ENCODE measurements around the gene RND3.

The RND3 gene

GRCh38 chr2:150484006-150484405, 3.5 kb downstream of the RND3 start:
- Mint-ChIP-seq H3K9me3 (no peaks in the 10 kb centered on the region), H3K27me3 (peaks cover 57% of the 10 kb centered on the region), H3K27ac (no peak overlapping the region), H3K36me3 (ENCODE audit: low read depth) (no peaks in the 10 kb centered on the region), H3K4me3 (no peak overlapping the region), H3K4me1 (ENCODE audit: low read depth) (peaks cover 11% of the 10 kb centered on the region)

GRCh38 chr2:150483532-150483931, 3.9 kb downstream of the RND3 start:
- Mint-ChIP-seq H3K9me3 (no peaks in the 10 kb centered on the region), H3K27ac (no peak overlapping the region), H3K4me1 (ENCODE audit: low read depth) (peaks cover 11% of the 10 kb centered on the region), H3K27me3 (peaks cover 54% of the 10 kb centered on the region), H3K36me3 (ENCODE audit: low read depth) (no peaks in the 10 kb centered on the region), H3K4me3 (no peak overlapping the region)

GRCh38 chr2:150482667-150483400, 4.6 kb downstream of the RND3 start:
- Mint-ChIP-seq H3K27ac (no peak overlapping the region), H3K36me3 (ENCODE audit: low read depth) (no peaks in the 10 kb centered on the region), H3K4me1 (ENCODE audit: low read depth) (peaks cover 11% of the 10 kb centered on the region), H3K27me3 (peaks cover 48% of the 10 kb centered on the region), H3K4me3 (no peak overlapping the region), H3K9me3 (no peaks in the 10 kb centered on the region)

- peaks cover 8% of the 10 kb centered on the region for H3K4me1 Mint-ChIP-seq (ENCODE audit: low read depth)
- H3K36me3 Mint-ChIP-seq (ENCODE audit: low read depth) = no peaks in the 10 kb centered on the region
- no peak overlapping the region for H3K4me3 Mint-ChIP-seq
- H3K9me3 Mint-ChIP-seq = no peaks in the 10 kb centered on the region
- H3K27me3 Mint-ChIP-seq = peaks cover 41% of the 10 kb centered on the region
- H3K27ac Mint-ChIP-seq = no peak overlapping the region
Observed at GRCh38 chr2:150482111-150482510, 5.4 kb downstream of the RND3 start.

- no peaks in the 10 kb centered on the region for H3K36me3 Mint-ChIP-seq (ENCODE audit: low read depth)
- no peak overlapping the region for H3K4me3 Mint-ChIP-seq
- no peaks in the 10 kb centered on the region for H3K4me1 Mint-ChIP-seq (ENCODE audit: low read depth)
- peaks cover 1% of the 10 kb centered on the region for H3K9me3 Mint-ChIP-seq
- H3K27me3 Mint-ChIP-seq = peaks cover 32% of the 10 kb centered on the region
- H3K27ac Mint-ChIP-seq = no peak overlapping the region
Observed at GRCh38 chr2:150480971-150481830, 6.3 kb downstream of the RND3 start.

GRCh38 chr2:150480241-150480640, 7.2 kb downstream of the RND3 start:
- Mint-ChIP-seq H3K36me3 (ENCODE audit: low read depth) (no peaks in the 10 kb centered on the region), H3K27ac (no peak overlapping the region), H3K4me3 (no peak overlapping the region)

GRCh38 chr2:150479075-150479915, 8.2 kb downstream of the RND3 start:
- Mint-ChIP-seq H3K4me1 (ENCODE audit: low read depth) (no peaks in the 10 kb centered on the region), H3K36me3 (ENCODE audit: low read depth) (no peaks in the 10 kb centered on the region), H3K27ac (no peak overlapping the region), H3K27me3 (peaks cover 15% of the 10 kb centered on the region), H3K9me3 (peaks cover 5% of the 10 kb centered on the region), H3K4me3 (no peak overlapping the region)

More at GRCh38 chr2:150480241-150480640, 7.2 kb downstream of the RND3 start:
- H3K9me3 Mint-ChIP-seq = peaks cover 5% of the 10 kb centered on the region
- H3K27me3 Mint-ChIP-seq = peaks cover 25% of the 10 kb centered on the region
- H3K4me1 Mint-ChIP-seq (ENCODE audit: low read depth) = no peaks in the 10 kb centered on the region

- peaks cover 5% of the 10 kb centered on the region for H3K9me3 Mint-ChIP-seq
- H3K4me1 Mint-ChIP-seq (ENCODE audit: low read depth) = no peaks in the 10 kb centered on the region
- H3K27ac Mint-ChIP-seq = no peak overlapping the region
- H3K27me3 Mint-ChIP-seq = peaks cover 11% of the 10 kb centered on the region
- no peaks in the 10 kb centered on the region for H3K36me3 Mint-ChIP-seq (ENCODE audit: low read depth)
- no peak overlapping the region for H3K4me3 Mint-ChIP-seq
Observed at GRCh38 chr2:150478200-150478974, 9.1 kb downstream of the RND3 start.

GRCh38 chr2:150477347-150477746, 10.1 kb downstream of the RND3 start:
- no peaks in the 10 kb centered on the region for H3K4me1 Mint-ChIP-seq (ENCODE audit: low read depth)
- H3K27me3 Mint-ChIP-seq = peaks cover 4% of the 10 kb centered on the region
- H3K36me3 Mint-ChIP-seq (ENCODE audit: low read depth) = no peaks in the 10 kb centered on the region
- H3K9me3 Mint-ChIP-seq = peaks cover 5% of the 10 kb centered on the region
- H3K4me3 Mint-ChIP-seq = no peak overlapping the region
- no peak overlapping the region for H3K27ac Mint-ChIP-seq

- H3K9me3 Mint-ChIP-seq = peaks cover 5% of the 10 kb centered on the region
- peaks cover 2% of the 10 kb centered on the region for H3K27me3 Mint-ChIP-seq
- no peaks in the 10 kb centered on the region for H3K36me3 Mint-ChIP-seq (ENCODE audit: low read depth)
- no peaks in the 10 kb centered on the region for H3K4me1 Mint-ChIP-seq (ENCODE audit: low read depth)
- H3K27ac Mint-ChIP-seq = no peak overlapping the region
- no peak overlapping the region for H3K4me3 Mint-ChIP-seq
Observed at GRCh38 chr2:150476809-150477302, 10.6 kb downstream of the RND3 start.

GRCh38 chr2:150476286-150476685, 11.2 kb downstream of the RND3 start:
- H3K4me1 Mint-ChIP-seq (ENCODE audit: low read depth) = no peaks in the 10 kb centered on the region

GRCh38 chr2:150475479-150476250, 11.8 kb downstream of the RND3 start:
- Mint-ChIP-seq H3K36me3 (ENCODE audit: low read depth) (no peaks in the 10 kb centered on the region), H3K4me3 (no peak overlapping the region), H3K27ac (no peak overlapping the region), H3K4me1 (ENCODE audit: low read depth) (no peaks in the 10 kb centered on the region), H3K27me3 (no peaks in the 10 kb centered on the region), H3K9me3 (peaks cover 5% of the 10 kb centered on the region)

More at GRCh38 chr2:150476286-150476685, 11.2 kb downstream of the RND3 start:
- no peak overlapping the region for H3K27ac Mint-ChIP-seq
- no peak overlapping the region for H3K4me3 Mint-ChIP-seq
- H3K9me3 Mint-ChIP-seq = peaks cover 5% of the 10 kb centered on the region
- no peaks in the 10 kb centered on the region for H3K36me3 Mint-ChIP-seq (ENCODE audit: low read depth)
- no peaks in the 10 kb centered on the region for H3K27me3 Mint-ChIP-seq

- no peak overlapping the region for H3K4me3 Mint-ChIP-seq
- H3K27me3 Mint-ChIP-seq = no peaks in the 10 kb centered on the region
- no peaks in the 10 kb centered on the region for H3K36me3 Mint-ChIP-seq (ENCODE audit: low read depth)
Observed at GRCh38 chr2:150474326-150475074, 13.0 kb downstream of the RND3 start.

More at GRCh38 chr2:150474326-150475074, 13.0 kb downstream of the RND3 start:
- Mint-ChIP-seq H3K27ac (no peak overlapping the region), H3K4me1 (ENCODE audit: low read depth) (no peaks in the 10 kb centered on the region), H3K9me3 (peaks cover 5% of the 10 kb centered on the region)
